ENCODE results near the gene TIE1. TPM values are rescaled to one million over a fixed set of nuclear protein-coding genes. Genes with fewer than 3 reads are reported as not detected.

TIE1 gene
- polyA plus RNA-seq, 12 donors = 37.4 to 53.1 (median 40.9) TPM; not detected in 1

DNA sequence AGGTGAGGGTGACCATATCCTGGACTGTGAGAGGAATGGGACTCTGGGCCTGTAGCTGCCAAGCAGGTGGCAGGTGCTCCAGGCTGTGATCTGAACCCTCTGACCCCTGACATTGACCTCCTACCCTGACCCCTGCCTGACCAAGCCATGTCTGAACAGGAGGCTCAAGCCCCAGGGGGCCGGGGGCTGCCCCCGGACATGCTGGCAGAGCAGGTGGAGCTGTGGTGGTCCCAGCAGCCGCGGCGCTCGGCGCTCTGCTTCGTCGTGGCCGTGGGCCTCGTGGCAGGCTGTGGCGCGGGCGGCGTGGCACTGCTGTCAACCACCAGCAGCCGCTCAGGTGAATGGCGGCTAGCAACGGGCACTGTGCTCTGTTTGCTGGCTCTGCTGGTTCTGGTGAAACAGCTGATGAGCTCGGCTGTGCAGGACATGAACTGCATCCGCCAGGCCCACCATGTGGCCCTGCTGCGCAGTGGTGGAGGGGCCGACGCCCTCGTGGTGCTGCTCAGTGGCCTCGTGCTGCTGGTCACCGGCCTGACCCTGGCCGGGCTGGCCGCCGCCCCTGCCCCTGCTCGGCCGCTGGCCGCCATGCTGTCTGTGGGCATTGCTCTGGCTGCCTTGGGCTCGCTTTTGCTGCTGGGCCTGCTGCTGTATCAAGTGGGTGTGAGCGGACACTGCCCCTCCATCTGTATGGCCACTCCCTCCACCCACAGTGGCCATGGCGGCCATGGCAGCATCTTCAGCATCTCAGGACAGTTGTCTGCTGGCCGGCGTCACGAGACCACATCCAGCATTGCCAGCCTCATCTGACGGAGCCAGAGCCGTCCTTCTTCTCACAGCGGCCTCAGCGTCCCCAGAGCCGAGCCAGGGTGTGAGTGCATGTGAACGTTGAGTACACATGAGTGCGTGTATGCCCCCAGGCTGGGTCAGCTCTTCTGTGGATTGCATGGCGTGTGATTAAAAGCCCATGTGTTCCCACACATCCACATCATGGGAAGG lies 27.9 kb upstream of the TIE1 start:
- no peak for DNase-seq

- DNase-seq = no peak
These were observed 27.1 kb upstream of the TIE1 start for GRCh38 chr1:43273708-43274107.

GRCh38 chr1:43274125-43274803 lies 26.5 kb upstream of the TIE1 start:
- no peak for DNase-seq

GRCh38 chr1:43274804-43275180 lies 26.0 kb upstream of the TIE1 start:
- no peak for DNase-seq

- DNase-seq = no peak
These were observed 24.8 kb upstream of the TIE1 start for GRCh38 chr1:43275826-43276620.

DNA sequence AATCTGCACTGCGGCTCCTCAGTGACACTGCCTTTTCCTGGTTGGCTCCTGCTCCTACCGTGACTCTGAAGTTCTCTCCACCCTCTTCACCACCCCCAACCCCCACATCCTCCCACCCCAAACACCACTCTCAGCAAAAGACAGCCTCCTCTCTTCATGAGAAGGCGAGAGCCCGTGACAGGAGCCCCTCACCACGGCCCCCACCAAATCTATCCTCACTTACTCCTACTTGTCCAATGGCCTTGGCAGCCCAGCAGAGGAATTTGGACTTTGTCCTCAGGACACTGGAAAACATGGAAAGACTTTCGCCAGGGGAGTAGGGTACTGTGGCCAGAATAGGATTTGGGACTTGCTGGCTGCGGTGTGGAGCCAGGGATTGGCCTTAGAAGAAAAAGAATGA lies 24.1 kb upstream of the TIE1 start:
- DNase-seq = no peak

- DNase-seq = no peak
These were observed 23.5 kb upstream of the TIE1 start for GRCh38 chr1:43277116-43277876.

DNA sequence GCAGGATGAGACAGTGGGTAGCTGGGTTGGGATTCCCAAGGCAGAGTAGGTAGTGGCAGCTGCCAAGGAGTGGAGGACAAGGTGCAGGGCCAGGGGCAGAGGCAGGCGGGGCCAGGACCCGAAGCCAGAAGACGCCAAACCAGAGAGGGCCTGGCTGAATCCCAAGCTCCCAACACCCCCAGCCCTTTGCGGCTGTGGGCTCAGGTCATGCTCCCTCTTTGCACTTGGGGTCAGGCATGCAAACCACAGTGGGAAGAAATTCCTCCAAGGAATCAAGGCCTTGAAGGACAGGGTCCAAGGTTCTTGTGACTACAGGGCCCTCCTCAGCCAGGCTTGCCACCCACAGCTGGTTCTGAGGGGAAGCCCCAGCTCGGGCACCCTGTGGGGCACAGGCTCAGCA lies 21.6 kb upstream of the TIE1 start:
- no peak for DNase-seq

DNA sequence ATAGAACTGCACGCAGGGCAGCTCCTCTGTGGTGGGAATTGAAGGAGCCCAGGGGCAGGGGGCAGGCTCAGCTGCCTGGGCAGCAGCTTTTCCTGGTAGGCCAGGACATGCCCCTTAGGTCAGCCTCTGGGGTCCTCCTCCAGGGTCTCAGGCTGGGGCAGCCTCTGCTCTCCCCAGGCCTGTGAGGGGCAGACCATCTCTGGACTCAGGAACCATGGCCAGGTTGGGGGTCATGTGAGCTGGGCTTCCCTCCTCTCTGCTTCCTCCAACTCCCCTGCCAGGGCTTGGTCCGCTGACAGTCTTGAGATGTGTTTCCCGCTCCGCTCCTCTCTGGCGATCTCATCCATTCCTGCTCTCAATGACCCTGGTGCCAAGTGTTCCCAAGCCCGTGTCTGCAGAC lies 21.1 kb upstream of the TIE1 start:
- no peak for DNase-seq

DNA sequence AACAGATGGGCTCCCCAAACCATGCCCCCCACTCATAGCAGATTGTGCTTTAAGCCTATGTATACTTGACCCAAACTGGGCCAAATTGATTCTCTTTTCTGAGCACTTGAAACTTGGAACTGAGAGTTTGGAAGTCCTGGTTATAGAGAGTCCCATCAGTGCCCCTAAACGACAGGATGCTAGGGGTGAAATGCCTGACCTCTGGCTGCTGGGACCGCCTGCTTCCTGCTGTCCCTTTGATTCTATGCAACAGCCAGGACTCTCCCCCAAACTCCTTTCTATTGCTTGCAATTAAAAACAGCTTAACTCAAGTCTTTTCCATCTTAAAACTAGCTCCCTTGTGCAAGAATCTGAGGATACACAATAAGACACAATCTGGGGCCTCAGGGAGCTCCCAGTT lies 20.1 kb upstream of the TIE1 start:
- DNase-seq = no peak

DNA sequence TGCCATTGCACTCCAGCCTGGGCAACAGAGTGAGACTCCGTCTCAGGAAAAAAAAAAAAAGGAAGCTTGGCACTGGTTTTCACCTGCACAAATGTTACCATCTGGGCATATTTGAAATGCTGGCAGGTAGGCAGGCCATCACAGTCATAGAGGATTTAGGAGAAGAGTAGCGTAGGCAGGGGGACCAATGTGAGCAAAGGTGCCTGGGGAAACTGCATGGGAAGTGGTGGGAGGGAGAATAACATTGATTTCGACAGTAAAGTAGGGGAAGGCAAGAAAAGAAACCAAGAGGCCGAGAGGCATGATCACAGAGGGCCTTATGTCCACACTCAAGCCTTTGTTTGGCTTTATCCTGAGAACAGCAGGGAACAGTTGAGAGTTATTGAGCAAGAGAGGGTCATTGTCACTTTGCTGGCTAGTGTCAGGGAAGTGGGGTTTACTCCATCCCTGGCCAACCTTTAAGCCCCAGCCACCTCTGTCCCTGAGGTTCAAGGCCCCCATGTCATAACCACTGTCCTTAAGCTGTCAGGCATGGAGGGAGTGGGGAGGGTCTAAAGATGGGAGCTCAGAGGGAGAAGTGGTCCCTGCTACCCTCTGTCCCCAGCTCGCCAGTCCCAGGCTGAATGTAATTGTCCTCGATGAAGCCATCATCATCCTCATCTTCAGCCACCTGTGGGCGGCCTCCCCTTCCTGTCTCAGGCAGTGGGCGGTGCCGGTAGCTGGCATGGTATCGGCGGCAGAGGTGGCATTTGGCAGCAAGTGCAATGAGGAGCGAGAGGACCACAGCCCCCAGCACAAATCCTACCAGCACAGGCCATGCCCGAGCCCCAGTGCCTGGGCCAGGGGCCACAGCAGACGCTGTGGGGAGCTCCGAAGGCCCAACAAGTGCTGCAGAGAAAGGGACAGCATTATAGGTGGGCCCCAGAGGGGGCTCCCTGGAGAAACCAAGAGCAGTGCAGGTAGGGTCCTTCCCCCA lies 18.3 kb upstream of the TIE1 start:
- no peak for DNase-seq

GRCh38 chr1:43284065-43284464 lies 16.7 kb upstream of the TIE1 start:
- DNase-seq = no peak

- no peak for DNase-seq
These were observed 16.2 kb upstream of the TIE1 start for GRCh38 chr1:43284546-43285110.

- DNase-seq = no peak
These were observed 15.4 kb upstream of the TIE1 start, which contains the start of gene C1orf210 for GRCh38 chr1:43285269-43285990. TSS of gene C1orf210 (minus strand) at chr1:43285581. CDS start at chr1:43283270, 2,311 bp downstream.

DNA sequence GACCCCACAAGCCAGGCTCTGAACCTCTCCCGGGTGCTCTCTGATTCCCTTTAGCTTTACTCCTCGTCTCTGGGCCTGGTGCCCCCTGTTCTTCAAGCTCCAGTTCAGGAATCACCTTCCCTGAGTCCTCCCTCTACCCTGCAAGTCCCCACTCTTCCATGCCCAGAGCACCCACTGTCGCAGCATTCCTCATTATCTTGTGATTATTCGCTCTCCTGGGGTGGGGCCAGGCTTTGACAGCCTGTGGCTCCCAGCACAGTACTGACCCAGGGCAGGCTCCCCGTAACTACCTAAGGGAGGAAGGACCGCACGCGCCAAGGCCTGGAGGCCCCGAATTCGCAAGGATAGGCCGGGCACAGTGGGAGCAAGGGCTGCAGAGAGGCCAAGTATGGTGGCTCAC lies 14.7 kb upstream of the TIE1 start:
- no peak for DNase-seq

- DNase-seq = no peak
These were observed 14.2 kb upstream of the TIE1 start for GRCh38 chr1:43286533-43286932.

DNA sequence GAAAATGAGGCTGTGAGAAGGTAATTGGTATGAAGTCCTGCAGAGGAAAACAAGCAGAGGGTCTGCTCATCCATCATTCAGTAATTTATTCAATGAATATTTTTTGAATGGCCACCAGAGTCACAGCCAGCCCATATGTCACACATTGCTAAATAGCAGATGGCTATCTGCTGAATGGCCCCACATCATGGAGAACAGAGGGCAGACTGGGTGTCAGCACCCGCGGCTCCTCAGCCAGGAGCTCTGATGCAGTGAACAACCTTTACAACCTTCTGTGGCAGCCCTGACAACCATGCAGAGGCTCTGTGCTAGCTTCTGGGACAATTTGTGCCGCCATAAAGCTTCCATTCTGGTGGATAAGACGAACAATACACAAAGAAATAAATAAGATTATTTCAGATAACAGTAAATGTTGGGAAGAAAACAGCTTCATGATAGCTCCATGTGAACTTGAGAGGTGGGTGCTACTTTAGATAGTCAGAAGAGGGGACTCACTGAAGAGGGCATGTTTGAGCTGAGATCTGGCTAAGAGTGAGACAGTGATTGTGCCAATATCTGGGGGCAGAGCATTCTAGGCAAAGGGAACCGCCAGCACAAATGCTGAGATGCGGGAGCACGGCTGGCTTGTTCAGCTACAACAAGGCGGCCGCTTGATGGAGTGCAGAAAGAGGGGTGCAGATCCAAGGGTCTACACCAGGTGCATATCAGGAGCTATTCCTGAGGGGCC lies 12.6 kb upstream of the TIE1 start:
- DNase-seq = no peak
